ENCODE data around the gene SEMA3D.

SEMA3D gene

DNA sequence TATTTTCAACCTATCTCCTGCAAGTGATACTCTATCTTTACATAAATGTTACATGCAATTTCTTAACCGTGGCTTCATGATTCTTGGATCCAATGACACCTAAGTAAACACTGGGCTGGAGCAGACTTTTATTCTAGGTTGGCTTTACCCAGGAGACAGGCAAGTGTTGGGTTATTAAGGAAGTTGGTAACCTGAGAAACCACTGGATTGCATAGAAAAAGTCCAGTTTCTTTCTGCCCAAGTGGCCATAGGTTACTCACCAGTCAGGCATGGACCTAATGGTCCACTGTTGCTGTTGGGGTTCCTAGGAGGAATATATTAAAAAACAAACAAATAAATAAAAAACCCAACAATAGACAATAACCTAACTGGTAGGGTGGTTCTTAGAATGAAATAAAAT, 112.8 kb downstream of the SEMA3D start:
- DNase-seq, result no peak

DNA sequence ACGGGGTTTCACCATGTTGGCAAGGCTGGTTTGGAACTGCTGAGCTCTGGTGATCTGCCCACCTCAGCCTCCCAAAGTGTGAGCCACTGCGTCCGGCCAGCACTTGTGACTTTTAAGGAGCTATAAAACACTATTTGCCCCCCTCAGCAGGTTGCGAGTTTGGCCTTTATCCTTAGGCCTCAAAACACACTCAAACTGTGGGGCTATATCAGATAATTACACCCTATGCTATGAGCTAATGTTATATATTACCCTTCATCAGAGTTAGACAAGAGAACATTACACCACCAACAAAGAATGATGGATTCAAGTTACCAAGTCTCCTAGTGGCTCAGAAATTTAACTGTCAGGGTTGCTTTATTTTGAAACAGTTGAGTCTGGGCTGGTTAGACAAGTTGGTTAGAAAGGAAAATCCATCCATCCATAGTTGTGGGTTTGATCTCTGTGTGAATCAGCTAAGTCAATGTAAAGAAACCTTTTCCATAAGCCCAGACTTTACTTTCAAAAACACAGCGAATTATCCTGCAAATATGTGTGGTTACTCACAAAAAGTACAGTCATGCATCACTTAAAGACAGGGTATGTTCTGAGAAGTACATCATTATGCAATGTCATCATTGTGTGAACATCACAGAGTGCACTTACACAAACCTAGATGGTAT, 115.8 kb downstream of the SEMA3D start:
- no peak for DNase-seq

DNA sequence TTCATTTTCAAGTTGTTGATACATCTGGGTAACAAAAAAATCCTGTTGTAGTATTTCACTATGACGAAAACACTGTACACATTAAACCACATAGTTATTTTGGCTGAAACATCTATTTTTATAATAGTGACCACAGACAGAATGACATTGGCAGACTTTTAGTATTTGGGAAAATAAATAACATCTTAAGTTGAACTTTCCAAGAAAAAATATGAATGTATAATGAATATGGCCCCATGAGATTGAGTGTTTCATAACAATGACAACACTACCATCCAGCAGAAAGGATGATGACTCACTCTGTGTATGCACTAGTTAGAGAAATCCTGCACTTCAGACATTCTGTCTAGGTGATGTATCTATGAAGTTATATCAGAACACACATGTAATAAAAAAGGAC, 118.1 kb downstream of the SEMA3D start:
- DNase-seq, result no peak

DNA sequence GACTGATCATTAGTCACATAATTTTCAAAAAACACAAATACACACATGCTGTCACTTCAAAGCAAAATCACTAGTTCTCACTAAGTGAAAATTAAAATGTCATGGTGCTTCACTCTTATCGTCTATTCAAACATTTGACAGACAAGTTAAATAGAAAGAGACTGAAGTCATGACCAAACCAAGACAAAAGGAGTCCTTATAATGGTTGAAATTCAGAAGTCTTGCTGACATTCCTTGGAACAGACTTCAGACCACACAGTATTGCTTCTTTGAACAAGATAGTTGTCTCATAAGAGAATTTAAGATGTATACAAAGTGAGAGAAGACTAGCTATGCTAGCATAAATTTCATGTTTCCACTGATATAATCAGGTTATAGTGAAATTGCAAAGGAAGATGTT, 119.5 kb downstream of the SEMA3D start:
- DNase-seq, result no peak

DNA sequence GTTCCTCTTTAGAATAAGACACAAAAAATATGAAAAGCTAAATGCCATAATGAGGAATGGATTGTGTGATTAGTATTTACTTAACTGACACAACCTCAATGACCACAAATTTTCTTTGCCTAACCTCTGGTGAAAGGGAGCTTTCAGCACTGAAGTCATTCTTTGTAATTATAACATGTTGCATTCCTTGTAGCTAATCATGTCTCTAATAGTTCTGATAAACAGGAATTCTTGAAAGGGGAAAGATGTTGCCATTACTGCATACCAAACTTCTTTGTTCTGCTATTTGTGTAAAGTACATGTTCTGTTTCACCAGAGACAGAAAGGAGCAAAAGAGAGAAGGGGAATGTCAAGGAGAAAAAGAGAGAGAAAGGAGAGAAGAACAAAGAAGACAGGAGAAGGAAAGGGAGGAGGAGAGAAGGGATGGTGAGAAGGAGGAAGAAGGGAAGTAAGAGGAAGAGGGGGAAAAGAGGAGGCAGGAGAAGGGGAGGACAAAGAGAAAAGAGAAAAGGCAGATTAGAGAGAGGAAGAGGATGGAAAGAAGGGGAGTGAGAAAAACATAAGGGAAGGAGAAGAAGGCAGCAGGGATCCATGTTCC, 120.9 kb downstream of the SEMA3D start:
- DNase-seq, result no peak

DNA sequence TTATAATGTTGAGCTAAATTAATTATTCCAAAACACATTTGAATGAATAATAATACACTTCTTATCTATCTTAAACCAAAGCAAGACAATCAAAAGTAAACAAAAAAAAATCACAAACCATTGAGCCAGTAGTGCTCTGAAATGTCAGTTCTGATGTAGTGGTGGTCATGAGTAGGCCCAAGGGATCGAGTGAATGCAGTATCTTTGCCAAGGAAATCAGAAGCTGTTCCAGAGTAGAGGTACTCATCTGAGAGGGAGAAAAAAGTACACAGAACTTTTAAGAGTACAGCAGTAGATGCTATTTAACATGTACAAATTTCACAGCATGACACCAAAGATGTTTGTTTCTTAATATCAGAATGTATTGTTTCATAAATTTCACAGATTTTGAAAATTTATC, 121.5 kb downstream of the SEMA3D start:
- no peak for DNase-seq

DNA sequence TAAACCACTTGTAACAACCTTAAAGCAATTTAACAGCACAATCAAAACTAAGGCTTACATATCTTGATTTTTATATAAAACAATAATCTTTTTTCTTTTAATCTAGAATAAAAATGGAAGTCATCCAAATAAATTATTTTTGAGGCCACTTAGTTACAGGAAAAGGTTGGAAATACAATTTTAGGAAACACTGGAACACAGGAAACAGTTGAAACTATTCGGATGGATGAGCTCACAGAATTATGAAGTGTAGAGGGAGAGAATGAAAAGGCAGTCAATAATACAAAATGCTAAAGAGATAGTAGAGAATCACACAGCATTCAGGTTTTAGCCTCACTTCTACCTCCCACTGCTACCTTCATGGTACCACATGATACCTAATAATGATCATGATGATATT, 124.2 kb downstream of the SEMA3D start:
- DNase-seq, result no peak

DNA sequence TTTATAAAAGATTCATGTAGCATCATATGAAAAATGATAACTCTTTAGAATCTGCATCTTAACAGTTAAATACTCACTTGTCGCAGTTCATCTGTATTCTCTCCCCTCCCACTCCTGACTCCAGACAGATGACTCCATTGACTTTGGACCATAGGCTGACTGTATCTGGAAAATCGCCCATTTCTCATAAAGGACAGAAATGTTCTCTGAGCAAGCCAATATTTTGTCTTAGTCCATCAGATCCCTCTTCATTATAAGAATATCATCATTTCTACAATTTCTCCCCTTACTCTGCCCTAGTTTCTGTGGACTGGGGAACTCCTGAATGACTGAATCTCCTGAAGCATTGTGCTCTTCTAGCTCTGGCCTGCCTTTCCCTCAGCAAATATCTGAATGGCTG, 125.4 kb downstream of the SEMA3D start:
- DNase-seq, result no peak

DNA sequence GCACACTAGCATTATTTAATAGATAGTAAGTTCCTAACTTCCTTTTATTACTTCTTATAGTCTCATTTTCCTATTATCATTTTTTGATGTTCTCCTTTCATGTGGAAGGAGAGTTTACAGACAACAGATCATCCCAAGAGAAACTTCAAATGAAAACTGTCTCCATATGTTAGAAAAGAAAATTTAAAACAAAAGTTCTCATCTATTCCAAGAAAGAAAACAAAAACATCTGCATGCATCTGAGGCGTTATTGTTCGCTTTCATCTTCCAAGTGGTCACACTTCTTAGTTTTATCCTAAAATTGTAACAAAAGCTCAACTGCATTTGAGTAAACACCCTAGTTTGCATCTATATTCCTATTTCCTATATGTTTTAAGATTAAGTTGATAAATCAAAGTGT, 126.2 kb downstream of the SEMA3D start:
- DNase-seq, result no peak

DNA sequence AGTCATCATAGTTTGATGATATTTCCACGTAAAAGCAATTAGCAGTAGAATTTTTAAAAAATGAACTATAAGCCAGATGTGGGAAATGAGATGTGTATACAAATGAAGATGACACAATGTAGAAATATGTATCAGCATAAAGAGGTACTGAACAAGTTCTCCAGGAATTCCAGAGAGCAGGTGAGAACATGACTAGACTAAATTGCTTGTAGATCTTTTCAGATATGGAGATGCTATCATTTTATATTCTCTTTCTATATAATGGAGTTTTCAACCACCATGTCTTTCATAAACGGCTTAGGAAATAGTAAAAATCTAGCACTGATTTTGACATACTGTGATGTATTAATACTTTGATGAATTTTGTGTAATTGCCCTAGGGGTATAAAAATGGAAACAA, 130.9 kb downstream of the SEMA3D start:
- no peak for DNase-seq

DNA sequence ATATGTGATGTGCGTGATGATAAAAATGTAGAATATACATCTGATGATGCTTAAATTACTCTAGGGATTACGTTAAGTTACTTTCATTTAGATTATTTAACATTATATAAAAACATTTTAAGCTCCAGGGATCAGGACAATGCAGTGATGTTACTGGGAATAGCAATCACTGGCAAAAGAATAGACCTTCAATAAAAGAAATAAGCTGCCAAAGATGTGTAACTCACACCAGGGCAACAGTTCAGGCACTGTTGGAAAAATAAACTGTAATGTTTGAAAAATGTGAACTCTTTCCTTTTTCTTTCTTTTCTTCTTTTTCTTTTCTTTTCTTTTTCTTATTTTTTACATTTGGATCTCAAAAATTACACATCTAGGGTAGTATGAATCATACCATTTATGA, 131.7 kb downstream of the SEMA3D start:
- DNase-seq, result no peak

DNA sequence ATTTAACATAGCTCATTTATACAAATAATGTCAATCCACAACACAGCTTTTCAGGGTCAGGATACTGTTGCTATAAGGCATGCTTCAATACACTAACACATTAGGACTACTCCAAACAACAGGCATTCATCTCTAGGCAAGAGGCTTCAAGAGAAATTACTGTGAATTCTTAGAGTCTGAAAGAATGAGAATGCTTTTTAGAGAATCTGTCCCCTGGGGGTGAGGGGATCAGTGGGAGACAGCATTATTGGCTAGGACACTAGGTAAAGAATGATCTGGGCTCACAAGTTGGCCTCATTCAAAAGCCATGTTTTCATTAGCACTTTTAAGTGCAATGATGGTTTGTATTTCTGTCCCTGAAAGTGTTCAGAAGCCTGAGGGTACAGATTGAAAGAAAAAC, 132.6 kb downstream of the SEMA3D start:
- no peak for DNase-seq

DNA sequence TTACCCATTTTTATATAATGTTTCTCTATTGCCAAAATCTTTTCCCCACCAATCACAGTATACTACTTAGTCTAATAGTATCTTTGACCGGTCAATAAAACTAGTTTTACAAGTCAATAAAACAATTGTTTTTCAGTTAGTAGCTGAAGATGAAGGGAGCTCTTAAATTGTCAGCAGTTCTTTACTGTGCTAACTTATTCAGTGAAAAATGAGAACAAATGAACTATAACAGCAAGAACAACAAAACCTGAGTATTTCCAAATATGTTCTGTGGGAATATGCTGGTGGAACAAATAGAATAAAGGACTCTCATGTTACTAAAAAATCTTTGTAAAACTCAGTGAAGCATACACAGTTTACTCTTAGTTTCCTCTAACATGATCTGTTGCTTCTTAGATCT, 134.0 kb downstream of the SEMA3D start:
- DNase-seq, result no peak

DNA sequence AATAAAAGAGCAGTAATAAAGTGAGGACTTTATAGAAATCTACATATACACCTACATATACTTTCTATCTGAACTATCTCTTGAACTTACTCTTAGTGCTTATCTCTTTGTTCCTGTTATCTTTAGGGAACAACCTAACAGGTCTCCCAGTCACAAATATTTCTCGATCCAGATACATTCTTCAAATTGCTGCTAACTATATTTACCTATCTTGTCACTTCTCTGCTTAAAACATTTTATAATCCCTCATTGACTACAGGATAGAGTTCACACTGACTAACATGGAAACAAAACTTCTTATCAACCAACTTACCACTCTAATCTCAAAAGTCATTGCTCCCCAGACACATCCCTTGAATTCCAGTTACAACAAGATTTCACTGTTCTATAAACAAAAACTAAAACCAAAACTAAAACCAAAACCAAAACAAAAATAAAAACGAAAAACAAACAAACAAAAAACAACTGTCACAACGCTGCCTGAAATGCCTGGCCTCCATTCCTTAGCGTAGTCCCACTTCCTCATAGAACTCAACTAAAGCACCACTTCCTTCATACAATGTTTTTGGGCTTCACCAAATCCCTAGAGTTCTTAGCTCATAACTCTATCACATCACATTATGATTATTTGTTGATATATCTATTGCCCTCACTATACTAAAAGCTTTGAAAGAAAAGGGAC, 134.7 kb downstream of the SEMA3D start:
- DNase-seq, result no peak

DNA sequence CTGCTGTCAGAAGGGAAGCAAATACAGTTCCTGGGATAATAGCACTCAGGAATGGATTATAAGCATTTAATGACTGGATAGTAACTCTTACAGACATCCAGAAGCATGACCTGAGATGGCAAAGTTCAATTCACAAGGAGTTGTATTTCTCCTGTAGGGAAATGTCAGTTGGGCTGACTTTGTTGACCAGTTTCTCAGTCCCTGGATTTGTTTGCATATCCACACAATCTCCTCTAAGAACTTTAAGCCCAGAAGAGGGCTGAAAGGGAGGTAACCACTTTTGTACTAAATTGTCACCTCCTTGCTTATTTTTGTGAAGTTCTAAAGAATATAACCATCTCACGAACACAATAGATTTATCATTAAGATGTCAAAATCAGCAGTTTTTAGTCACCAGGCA, 140.3 kb downstream of the SEMA3D start:
- no peak for DNase-seq

DNA sequence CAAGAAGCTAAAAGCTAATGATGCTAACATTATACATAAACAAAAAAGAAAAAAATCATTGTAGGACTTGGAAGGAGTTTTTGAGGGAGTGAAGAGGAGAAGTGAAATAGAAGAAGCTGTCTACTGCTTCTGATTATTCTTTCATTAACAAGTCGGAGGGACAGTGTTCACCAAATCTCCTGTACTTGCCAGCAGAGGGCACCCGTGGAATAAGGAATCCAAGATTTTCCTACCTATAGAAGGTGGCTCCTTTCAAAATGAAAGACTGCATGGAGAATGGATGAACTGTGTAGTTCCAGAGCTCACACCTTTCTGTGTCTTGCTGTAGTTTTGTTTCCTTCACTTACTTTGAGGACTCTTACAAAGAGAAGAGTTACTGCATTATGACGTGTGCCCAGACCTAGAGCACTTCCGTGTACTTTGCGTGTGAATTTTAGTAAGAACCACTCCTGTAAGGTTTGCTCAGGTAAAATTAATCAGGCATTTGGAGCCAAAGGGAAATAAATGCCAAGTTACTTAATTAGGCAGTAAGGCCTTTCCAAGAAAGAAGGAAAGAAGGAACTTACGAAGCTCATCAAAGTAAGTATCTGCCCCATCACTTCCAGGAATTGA, 145.1 kb downstream of the SEMA3D start:
- peak; percentile 44 for DNase-seq

DNA sequence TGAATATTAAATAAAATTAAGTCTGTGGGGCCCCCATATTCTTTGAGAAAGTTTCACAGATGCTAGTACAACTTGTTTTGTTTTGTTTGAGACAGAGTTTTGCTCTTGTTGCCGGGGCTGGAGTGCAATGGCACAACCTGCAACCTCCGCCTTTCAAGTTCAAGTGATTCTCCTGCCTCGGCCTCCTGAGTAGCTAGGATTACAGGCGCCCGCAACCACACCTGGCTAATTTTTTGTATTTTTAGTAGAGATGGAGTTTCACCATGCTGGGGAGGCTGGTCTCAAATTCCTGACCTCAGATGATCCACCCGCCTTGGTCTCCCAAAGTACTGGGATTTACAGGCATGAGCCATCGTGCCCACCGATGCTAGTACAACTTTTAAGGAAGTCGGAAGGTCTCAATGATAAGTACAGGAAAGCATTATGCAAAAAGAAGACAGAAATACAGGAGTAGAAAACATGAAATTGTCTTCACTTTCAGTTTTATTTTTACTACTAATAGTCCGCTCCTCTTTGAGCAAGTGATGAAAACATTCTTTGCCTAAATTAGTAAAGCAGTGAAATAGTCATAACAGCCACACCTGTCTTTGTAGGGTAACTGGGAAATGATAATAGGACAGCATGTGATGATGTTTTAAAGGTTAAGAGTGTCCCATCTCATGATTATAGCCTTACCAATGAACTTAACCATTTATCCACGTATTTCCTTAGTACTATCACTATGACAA, 147.5 kb downstream of the SEMA3D start:
- no peak for DNase-seq

DNA sequence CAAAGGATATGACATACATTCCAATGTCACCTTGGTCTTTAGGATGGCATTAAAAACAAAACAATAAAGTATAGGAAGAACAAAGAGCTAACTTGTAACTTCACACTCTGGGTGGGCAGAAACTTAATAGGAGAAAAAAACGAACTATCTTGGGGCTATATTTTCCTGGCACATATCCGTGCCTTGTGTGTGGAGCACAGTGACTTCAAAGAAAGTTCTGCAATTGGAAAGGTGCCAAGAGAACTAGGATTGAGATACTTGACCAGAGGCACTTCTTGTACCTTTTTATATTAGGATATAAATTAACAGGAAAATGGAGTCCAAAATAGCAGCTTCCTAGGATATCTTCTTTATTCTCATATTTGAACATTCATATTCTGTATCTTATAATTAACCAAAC, 148.4 kb downstream of the SEMA3D start:
- DNase-seq, result no peak

DNA sequence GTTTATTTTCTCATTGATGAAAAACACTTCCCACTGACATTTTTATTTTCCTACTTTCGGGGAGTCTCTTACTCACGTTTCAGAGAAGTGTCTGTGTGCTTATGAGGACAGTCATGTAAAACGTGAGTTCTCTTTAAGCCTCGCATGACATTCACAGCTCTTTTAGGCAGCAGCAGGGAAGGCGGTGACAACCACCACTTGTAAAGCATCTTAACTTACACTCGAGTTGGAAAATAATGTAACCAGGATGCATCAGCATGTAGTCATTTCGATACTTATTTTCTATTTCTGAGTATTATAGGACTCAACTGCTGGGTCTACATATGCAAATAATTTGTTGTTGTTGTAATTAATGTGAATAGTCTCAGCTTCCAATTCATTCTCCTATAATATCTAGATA, 153.6 kb downstream of the SEMA3D start:
- no peak for DNase-seq

DNA sequence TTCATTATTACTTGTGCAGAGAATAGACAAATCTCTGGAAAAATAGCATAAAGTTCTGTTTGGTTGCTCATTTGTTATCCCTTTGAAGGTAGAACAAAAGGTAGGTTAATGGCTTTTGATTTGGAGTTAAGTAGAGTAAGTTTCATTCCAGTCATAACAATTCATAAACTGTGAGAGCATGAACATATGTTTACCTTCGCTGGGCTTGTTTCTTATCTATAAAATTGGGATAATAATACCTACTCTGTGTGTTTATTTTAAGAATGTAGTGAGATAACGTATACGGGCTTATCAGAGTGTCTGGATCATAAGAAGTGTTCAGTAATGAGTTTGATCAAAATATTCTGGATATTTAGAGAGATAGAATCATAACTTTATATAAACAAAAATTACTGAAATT, 155.4 kb downstream of the SEMA3D start:
- DNase-seq, result no peak

DNA sequence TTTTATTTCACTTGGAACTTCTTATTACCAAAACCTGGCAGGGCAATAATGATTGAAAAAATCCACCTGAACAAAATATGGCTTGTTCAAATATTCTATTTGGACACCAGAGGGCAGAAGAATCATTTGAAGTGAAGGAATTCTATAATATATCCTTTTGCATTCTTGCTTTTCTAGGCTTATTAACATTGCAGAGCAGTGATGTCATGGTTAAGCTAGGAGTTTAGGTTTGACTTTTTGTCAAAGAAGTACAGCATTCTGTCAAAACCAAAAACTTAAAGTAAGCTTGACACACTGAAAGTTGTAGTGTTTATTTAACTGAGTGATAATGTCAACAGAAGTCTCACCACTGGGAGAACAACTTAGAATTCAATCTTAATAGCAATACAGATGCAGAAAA, 156.0 kb downstream of the SEMA3D start:
- no peak for DNase-seq

DNA sequence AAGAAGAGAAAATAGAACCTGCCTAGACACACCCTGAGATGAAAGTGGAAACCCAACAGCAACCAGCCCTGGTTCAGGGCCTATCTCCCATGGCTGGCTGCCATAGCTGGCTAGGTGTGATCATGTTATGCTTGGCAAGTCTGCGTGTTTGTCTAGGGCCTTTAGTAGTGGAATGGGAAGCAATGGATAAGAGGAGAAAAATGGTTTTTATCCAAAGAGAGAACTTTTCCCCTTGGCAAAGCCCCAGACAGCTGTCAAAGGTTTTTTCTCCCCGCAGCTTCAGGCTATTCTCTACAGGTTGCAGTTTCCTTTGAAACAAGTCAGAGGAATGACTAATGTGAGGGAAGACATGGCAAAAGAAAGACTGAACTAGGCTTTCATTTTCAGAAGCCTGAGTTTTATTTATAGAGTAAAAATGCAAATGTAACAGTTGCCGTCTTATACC, 161.5 kb downstream of the SEMA3D start:
- DNase-seq, result no peak

DNA sequence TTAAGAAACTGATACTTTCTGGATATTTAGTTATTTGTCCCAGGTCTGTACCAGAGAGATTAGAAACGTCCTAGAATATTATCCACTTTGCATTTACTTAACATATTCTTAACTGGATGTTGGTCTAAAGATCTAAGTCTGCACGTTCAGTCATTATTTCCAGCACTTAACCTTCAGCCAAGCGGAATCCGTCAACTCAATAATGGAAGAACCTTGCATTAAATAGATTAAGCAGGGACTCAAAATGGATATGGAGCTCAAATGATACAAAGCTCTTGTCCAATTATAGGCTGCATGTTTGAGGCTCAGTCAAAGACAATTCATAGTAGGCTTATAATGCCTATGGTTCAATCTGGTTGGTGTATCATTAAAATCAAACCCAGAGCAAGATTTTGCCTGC, 162.9 kb downstream of the SEMA3D start:
- no peak for DNase-seq
